ENCODE measurements around the gene AKNA. TPM values are rescaled to one million over a fixed set of nuclear protein-coding genes. Genes with fewer than 3 reads are reported as not detected.

AKNA gene
- total and polyA plus RNA-seq, 7 experiments from 2014 or later: 20.5 to 403 (median 347) TPM

DNA sequence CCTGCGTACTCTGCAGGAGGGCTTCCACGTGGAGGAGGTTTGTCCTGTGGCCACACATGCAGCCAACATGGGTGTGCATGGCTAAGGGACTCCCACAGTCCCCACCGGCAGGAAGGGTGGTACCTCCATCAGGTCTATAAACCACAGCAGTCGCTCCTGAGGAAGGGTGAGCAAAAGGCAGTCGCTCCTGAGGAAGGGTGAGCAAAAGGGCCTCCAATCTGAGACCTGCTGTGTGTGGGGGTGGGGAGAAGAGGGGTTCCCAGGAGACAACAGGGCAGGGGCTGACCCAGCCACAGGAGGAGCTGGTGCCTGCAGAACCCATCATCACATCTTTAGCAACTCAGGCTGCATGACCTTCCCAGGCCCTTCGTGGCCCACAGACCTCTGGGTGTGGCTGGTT, 30.3 kb upstream of the AKNA start:
- Histone ChIP-seq H3K36me3 (ENCODE audit: control insufficient read depth in 2 of 3, insufficient read depth in 3 of 3, low read length in 3 of 3) (no peaks in the 10 kb centered on the region), H3K27me3 (ENCODE audit: control insufficient read depth in 2 of 2, insufficient read depth in 2 of 2, low read length in 2 of 2) (no peaks in the 10 kb centered on the region), H3K27ac (ENCODE audit: low read depth, low read length) (no peak overlapping the region), H3K4me1 (ENCODE audit: control insufficient read depth in 2 of 2, insufficient read depth in 2 of 2, low read length in 2 of 2) (no peaks in the 10 kb centered on the region), H3K4me3 (ENCODE audit: low read length) (no peak overlapping the region), H3K9me3 (ENCODE audit: control insufficient read depth in 2 of 3, low read length in 3 of 3) (no peaks in the 10 kb centered on the region)
- H3K9me3 Mint-ChIP-seq: no peaks in the 10 kb centered on the region
- ChIA-PET CTCF (no interaction called here), POLR2A (no interaction called here)
- no peak for DNase-seq
- no peaks in the 10 kb centered on the region for H3K36me3 Mint-ChIP-seq
- intact Hi-C loops (cut with micrococcal nuclease): no loop called here
- H3K27me3 Mint-ChIP-seq: no peaks in the 10 kb centered on the region
- H3K4me3 Mint-ChIP-seq: no peak overlapping the region
- no peak overlapping the region for H3K27ac Mint-ChIP-seq
- no peak for ATAC-seq
- peaks cover 0 to 21% (median 0%) of the 10 kb centered on the region in 7 donors for H3K4me1 Mint-ChIP-seq

DNA sequence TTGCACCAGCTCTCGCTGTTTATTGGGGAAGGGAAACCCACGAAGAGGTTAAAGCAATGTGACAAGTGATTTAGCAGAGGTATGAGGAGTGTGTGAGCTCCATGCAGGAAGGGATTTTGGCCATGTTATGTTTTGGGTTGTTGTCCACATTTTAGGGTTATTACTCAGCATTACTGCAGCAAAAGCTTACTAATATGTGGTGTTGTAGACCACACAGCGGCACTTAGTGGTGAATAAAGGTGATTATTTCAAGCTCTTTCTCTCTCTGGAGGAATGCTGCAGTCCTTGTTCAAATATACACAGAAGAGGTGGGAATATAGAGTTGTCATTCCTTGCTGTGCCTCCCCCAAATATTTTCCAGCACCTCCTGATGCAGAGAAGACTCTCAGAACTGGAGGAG, 29.7 kb upstream of the AKNA start:
- peak overlapping the region in 1 of 9 donors; percentile 8 for H3K27ac Mint-ChIP-seq

DNA sequence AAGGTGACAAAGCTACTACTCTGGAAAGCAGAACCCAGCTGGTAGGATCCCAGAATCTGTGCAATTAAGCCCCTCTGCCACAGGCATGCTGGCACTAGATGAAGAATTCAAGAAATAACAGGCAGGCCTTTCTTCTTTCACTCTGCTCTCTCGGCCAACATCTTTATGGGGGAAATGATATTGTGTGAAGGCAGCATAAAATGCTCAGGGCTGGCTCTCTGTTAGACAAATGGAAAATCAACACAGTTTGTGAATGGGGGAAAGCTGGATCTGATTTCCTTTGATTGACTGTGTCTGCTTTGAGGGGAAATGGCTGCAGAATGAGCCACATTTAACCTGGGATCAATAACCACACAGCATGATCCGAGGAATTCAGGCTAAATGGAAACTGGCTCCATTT, 29.1 kb upstream of the AKNA start:
- Mint-ChIP-seq H3K4me3 (no peak overlapping the region), H3K9me3 (no peaks in the 10 kb centered on the region), H3K27ac (peak overlapping the region in 1 of 9 donors; percentile 9), H3K27me3 (no peaks in the 10 kb centered on the region), H3K36me3 (no peaks in the 10 kb centered on the region), H3K4me1 (peaks cover 0 to 21% (median 0%) of the 10 kb centered on the region in 7 donors)
- intact Hi-C loops (cut with micrococcal nuclease): no loop called here
- ATAC-seq (no peak), DNase-seq (no peak)
- ChIA-PET POLR2A (no interaction called here), CTCF (interaction anchor here (0.6 to 0.9 kb wide), 2 partner anchors 11 to 597 kb away, joined by 3 read pairs; no protein-coding TSS in a partner anchor)
- no peaks in the 10 kb centered on the region for H3K27me3 ChIP-seq (ENCODE audit: control insufficient read depth in 2 of 2, insufficient read depth in 2 of 2, low read length in 2 of 2)
- no peak overlapping the region for H3K27ac ChIP-seq (ENCODE audit: low read depth, low read length)
- H3K4me3 ChIP-seq (ENCODE audit: low read length): no peak overlapping the region
- no peaks in the 10 kb centered on the region for H3K9me3 ChIP-seq (ENCODE audit: control insufficient read depth in 2 of 3, low read length in 3 of 3)
- H3K36me3 ChIP-seq (ENCODE audit: control insufficient read depth in 2 of 3, insufficient read depth in 3 of 3, low read length in 3 of 3): no peaks in the 10 kb centered on the region
- no peaks in the 10 kb centered on the region for H3K4me1 ChIP-seq (ENCODE audit: control insufficient read depth in 2 of 2, insufficient read depth in 2 of 2, low read length in 2 of 2)

More for the DNA sequence above, 29.7 kb upstream of the AKNA start:
- Mint-ChIP-seq H3K4me3 (no peak overlapping the region), H3K27me3 (no peaks in the 10 kb centered on the region), H3K36me3 (no peaks in the 10 kb centered on the region), H3K4me1 (peaks cover 0 to 21% (median 0%) of the 10 kb centered on the region in 7 donors), H3K9me3 (no peaks in the 10 kb centered on the region)
- Histone ChIP-seq H3K36me3 (ENCODE audit: control insufficient read depth in 2 of 3, insufficient read depth in 3 of 3, low read length in 3 of 3) (no peaks in the 10 kb centered on the region), H3K27ac (ENCODE audit: low read depth, low read length) (no peak overlapping the region), H3K27me3 (ENCODE audit: control insufficient read depth in 2 of 2, insufficient read depth in 2 of 2, low read length in 2 of 2) (no peaks in the 10 kb centered on the region), H3K9me3 (ENCODE audit: control insufficient read depth in 2 of 3, low read length in 3 of 3) (no peaks in the 10 kb centered on the region), H3K4me1 (ENCODE audit: control insufficient read depth in 2 of 2, insufficient read depth in 2 of 2, low read length in 2 of 2) (no peaks in the 10 kb centered on the region), H3K4me3 (ENCODE audit: low read length) (no peak overlapping the region)
- ChIA-PET POLR2A (no interaction called here), CTCF (interaction anchor here (0.6 to 0.9 kb wide), 2 partner anchors 12 to 597 kb away, joined by 3 read pairs; no protein-coding TSS in a partner anchor)
- intact Hi-C loops (cut with micrococcal nuclease): no loop called here
- no peak for ATAC-seq
- DNase-seq: no peak

DNA sequence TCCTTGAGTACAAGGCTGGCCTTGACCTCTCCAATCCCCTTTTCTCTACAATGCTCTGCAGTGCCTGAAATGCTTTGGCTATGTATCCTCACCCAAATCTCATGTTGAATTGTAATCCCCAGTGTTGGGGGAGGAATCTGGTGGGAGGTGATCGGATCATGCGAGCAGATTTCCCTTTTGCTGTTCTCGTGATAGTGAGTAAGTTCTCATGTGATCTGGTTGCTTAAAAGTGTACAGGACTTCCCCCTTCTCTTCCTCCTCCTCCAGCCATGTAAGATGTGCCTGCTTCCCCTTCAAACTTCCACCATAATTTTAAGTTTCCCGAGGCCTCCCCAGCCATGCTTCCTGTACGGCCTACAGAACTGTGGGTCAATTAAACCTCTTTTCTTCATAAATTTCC, 28.5 kb upstream of the AKNA start:
- H3K4me1 ChIP-seq (ENCODE audit: control insufficient read depth in 2 of 2, insufficient read depth in 2 of 2, low read length in 2 of 2): no peaks in the 10 kb centered on the region
- no peaks in the 10 kb centered on the region for H3K36me3 Mint-ChIP-seq
- intact Hi-C loops (cut with micrococcal nuclease): no loop called here
- no peak overlapping the region for H3K4me3 Mint-ChIP-seq
- H3K27me3 Mint-ChIP-seq: no peaks in the 10 kb centered on the region
- no peaks in the 10 kb centered on the region for H3K9me3 ChIP-seq (ENCODE audit: control insufficient read depth in 2 of 3, low read length in 3 of 3)
- no peak overlapping the region for H3K4me3 ChIP-seq (ENCODE audit: low read length)
- ChIA-PET CTCF (interaction anchor here (0.9 kb wide), 1 partner anchor 11 kb away, joined by 3 read pairs; no protein-coding TSS in a partner anchor), POLR2A (no interaction called here)
- no peak for ATAC-seq
- peaks cover 0 to 21% (median 0%) of the 10 kb centered on the region in 7 donors for H3K4me1 Mint-ChIP-seq
- no peaks in the 10 kb centered on the region for H3K27me3 ChIP-seq (ENCODE audit: control insufficient read depth in 2 of 2, insufficient read depth in 2 of 2, low read length in 2 of 2)
- no peaks in the 10 kb centered on the region for H3K9me3 Mint-ChIP-seq
- H3K27ac ChIP-seq (ENCODE audit: low read depth, low read length): no peak overlapping the region
- H3K27ac Mint-ChIP-seq: peak overlapping the region in 1 of 9 donors; percentile 16
- H3K36me3 ChIP-seq (ENCODE audit: control insufficient read depth in 2 of 3, insufficient read depth in 3 of 3, low read length in 3 of 3): no peaks in the 10 kb centered on the region
- no peak for DNase-seq

DNA sequence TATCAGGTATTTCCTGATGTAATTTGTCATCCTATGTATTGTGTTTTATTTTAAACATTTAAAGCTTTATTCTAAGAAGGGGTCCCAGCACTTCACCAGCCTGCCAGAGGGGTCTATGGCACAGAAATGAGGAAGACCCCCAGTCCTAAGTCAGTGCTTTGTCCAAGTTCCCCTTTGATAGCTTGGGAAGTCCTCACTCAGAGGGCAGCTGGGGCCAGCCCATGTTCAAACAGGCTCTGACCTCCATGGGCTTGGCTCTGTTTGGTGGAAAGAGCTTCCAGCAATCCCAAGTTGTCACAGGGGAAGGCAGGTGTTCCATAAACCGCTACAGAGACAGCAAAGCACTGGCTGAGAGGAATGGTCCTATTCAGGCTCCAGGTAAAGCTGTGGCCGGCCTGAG, 26.6 kb upstream of the AKNA start:
- no peaks in the 10 kb centered on the region for H3K27me3 Mint-ChIP-seq
- no peaks in the 10 kb centered on the region for H3K9me3 Mint-ChIP-seq
- intact Hi-C loops (cut with micrococcal nuclease): no loop called here
- no peak overlapping the region for H3K27ac Mint-ChIP-seq
- Histone ChIP-seq H3K27ac (ENCODE audit: low read depth, low read length) (no peak overlapping the region), H3K9me3 (ENCODE audit: control insufficient read depth in 2 of 3, low read length in 3 of 3) (no peaks in the 10 kb centered on the region), H3K36me3 (ENCODE audit: control insufficient read depth in 2 of 3, insufficient read depth in 3 of 3, low read length in 3 of 3) (no peaks in the 10 kb centered on the region), H3K4me1 (ENCODE audit: control insufficient read depth in 2 of 2, insufficient read depth in 2 of 2, low read length in 2 of 2) (no peaks in the 10 kb centered on the region), H3K27me3 (ENCODE audit: control insufficient read depth in 2 of 2, insufficient read depth in 2 of 2, low read length in 2 of 2) (no peaks in the 10 kb centered on the region), H3K4me3 (ENCODE audit: low read length) (no peak overlapping the region)
- ATAC-seq (no peak), DNase-seq (no peak)
- ChIA-PET POLR2A (no interaction called here), CTCF (interaction anchor here (1.2 to 2.3 kb wide), 2 partner anchors 9 to 239 kb away, joined by 3 to 7 read pairs; no protein-coding TSS in a partner anchor)
- no peak overlapping the region for H3K4me3 Mint-ChIP-seq
- H3K4me1 Mint-ChIP-seq: peaks cover 0 to 20% (median 0%) of the 10 kb centered on the region in 7 donors
- no peaks in the 10 kb centered on the region for H3K36me3 Mint-ChIP-seq

DNA sequence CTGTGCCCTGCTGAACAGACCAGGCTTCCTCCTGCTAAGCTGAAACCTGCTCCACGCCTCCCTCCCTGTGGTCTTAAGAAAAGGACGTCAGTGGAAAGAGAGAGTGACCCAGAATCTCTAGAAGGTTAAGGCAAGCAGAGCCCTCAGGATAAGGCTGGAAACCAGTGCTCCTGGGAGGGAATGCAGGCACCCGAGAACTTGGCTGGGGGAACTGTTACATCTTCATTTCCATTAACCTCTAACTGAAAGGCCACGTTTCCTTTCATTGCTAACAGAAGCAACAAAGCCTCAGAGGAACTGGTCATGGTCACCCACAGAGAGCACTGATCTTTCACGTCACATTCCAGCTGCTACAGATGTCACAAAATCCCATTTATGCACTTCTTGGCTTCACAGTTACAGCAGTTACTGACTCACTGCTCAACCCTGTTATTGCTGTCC, 26.1 kb upstream of the AKNA start:
- intact Hi-C loops (cut with micrococcal nuclease): no loop called here
- no peak overlapping the region for H3K27ac Mint-ChIP-seq
- ATAC-seq (peak; percentile 16), DNase-seq (no peak)
- H3K27ac ChIP-seq (ENCODE audit: low read depth, low read length): no peak overlapping the region
- POLR2A ChIA-PET: no interaction called here
- no peaks in the 10 kb centered on the region for H3K4me1 ChIP-seq (ENCODE audit: control insufficient read depth in 2 of 2, insufficient read depth in 2 of 2, low read length in 2 of 2)
- no peaks in the 10 kb centered on the region for H3K9me3 Mint-ChIP-seq
- CTCF ChIA-PET: interaction anchor here (0.6 to 2.3 kb wide), 3 partner anchors 8 to 267 kb away, joined by 3 to 7 read pairs (median 3); no protein-coding TSS in a partner anchor
- H3K27me3 Mint-ChIP-seq: no peaks in the 10 kb centered on the region
- no peaks in the 10 kb centered on the region for H3K9me3 ChIP-seq (ENCODE audit: control insufficient read depth in 2 of 3, low read length in 3 of 3)
- H3K4me1 Mint-ChIP-seq: peaks cover 0 to 23% (median 0%) of the 10 kb centered on the region in 7 donors
- no peak overlapping the region for H3K4me3 Mint-ChIP-seq
- no peaks in the 10 kb centered on the region for H3K36me3 Mint-ChIP-seq
- no peaks in the 10 kb centered on the region for H3K27me3 ChIP-seq (ENCODE audit: control insufficient read depth in 2 of 2, insufficient read depth in 2 of 2, low read length in 2 of 2)
- no peak overlapping the region for H3K4me3 ChIP-seq (ENCODE audit: low read length)
- no peaks in the 10 kb centered on the region for H3K36me3 ChIP-seq (ENCODE audit: control insufficient read depth in 2 of 3, insufficient read depth in 3 of 3, low read length in 3 of 3)

DNA sequence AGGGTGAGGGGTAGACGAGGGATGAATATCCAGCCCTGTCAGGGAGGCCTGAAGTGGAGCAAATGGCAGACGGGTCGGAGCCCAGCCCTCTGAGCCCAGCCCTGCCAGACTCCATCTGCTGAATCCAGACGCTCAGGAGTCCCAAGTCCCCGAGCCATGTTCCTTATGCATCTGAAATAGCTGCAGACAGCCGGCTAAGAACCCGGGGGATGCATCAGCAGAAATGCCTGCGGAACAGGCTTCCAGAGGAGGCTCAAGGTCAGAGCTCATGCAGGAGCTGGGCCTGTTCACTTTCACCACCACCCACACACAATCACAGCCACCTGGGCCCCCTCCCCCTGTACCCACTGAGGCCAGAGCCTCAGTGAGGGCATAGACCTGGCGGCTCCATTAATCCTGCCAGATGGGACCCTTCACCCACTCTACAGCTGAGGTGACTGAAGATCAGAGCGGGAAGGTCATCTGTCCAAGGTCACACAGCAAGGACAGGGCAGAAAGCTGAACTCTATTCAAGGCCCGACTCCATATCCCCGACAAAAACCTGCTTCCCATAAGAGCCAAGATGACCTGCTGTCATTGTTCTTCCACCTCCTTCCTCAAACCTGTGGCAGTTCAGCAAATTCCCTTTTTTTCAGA, 24.4 kb upstream of the AKNA start:
- no peaks in the 10 kb centered on the region for H3K36me3 Mint-ChIP-seq
- Histone ChIP-seq H3K27me3 (ENCODE audit: control insufficient read depth in 2 of 2, insufficient read depth in 2 of 2, low read length in 2 of 2) (no peaks in the 10 kb centered on the region), H3K27ac (ENCODE audit: low read depth, low read length) (no peak overlapping the region), H3K4me3 (ENCODE audit: low read length) (no peak overlapping the region), H3K36me3 (ENCODE audit: control insufficient read depth in 2 of 3, insufficient read depth in 3 of 3, low read length in 3 of 3) (no peaks in the 10 kb centered on the region), H3K4me1 (ENCODE audit: control insufficient read depth in 2 of 2, insufficient read depth in 2 of 2, low read length in 2 of 2) (no peaks in the 10 kb centered on the region), H3K9me3 (ENCODE audit: control insufficient read depth in 2 of 3, low read length in 3 of 3) (no peaks in the 10 kb centered on the region)
- no peak for ATAC-seq
- intact Hi-C loops (cut with micrococcal nuclease): no loop called here
- H3K27me3 Mint-ChIP-seq: no peaks in the 10 kb centered on the region
- H3K9me3 Mint-ChIP-seq: no peaks in the 10 kb centered on the region
- ChIA-PET CTCF (interaction anchor here (0.6 to 0.9 kb wide), 4 partner anchors 18 to 181 kb away, joined by 3 read pairs; no protein-coding TSS in a partner anchor), POLR2A (interaction anchor here (0.6 kb wide), 1 partner anchor 30 kb away, joined by 4 read pairs; no protein-coding TSS in a partner anchor)
- no peak for DNase-seq
- H3K27ac Mint-ChIP-seq: no peak overlapping the region
- H3K4me3 Mint-ChIP-seq: no peak overlapping the region
- peaks cover 0 to 6% (median 0%) of the 10 kb centered on the region in 7 donors for H3K4me1 Mint-ChIP-seq

All from naive thymus-derived CD4-positive, alpha-beta T cell (primary cell).